Lower lobe of right lung (tissue), 2 donors: Measurements from ENCODE around the gene PLD6. TPM values are rescaled to one million over a fixed set of nuclear protein-coding genes. Genes with fewer than 3 reads are reported as not detected.

Experiments
- ATAC-seq, 2 donors: fragments of 200-7000 bp; cut with Tn5 transposase; one replicate each; pipeline ENCODE4 v1.9.1; 2020 to 2022; ENCODE audit warnings: mild to moderate bottlenecking in 2 of 2, moderate library complexity in 2 of 2
- DNase-seq: peaks from one replicate; pipeline ENCODE4 v3.0.0-alpha.2; 2020
- H3K27ac ChIP-seq: fragments of 200-600 bp; one replicate; pipeline ENCODE4 v1.8.0; 2022
- H3K27me3 ChIP-seq: fragments of 200-600 bp; one replicate; pipeline ENCODE4 v1.8.0; 2022; ENCODE audit warnings: low read depth
- H3K36me3 ChIP-seq: fragments of 200-600 bp; one replicate; pipeline ENCODE4 v1.8.0; 2022; ENCODE audit warnings: mild to moderate bottlenecking
- H3K4me1 ChIP-seq: fragments of 200-600 bp; one replicate; pipeline ENCODE4 v1.8.0; 2022
- H3K4me3 ChIP-seq: fragments of 200-600 bp; one replicate; pipeline ENCODE4 v1.8.0; 2022; ENCODE audit warnings: mild to moderate bottlenecking
- H3K9me3 ChIP-seq: fragments of 200-600 bp; one replicate; pipeline ENCODE4 v1.8.0; 2022
- CTCF ChIP-seq: fragments of 200-600 bp; IDR thresholded peaks from one replicate; pipeline ENCODE4 v1.8.0; 2022; ENCODE audit warnings: antibody characterized with exemption, mild to moderate bottlenecking
- intact Hi-C: fragments of 100-400 bp; cut with DNase I; formaldehyde crosslinking; loops from one replicate; pipeline ENCODE4 v1.11.0; 2022
- total RNA-seq: library from RNA; stranded (reverse); fragmentation: NEBNext Ultra II Directional; extraction: Animal tissue kit (Norgen Biotek cat#: 25700); gene quantifications from one replicate; pipeline ENCODE4 v1.2.1, GENCODE V29; 2021
- donor health status: DM: no; HTN: yes; CAD: no; lungs with severe emphysema.

Gene PLD6
- total RNA-seq, 1 donor from 2014 or later, result 3.8 TPM

- DNase-seq (no peak), ATAC-seq (no peak)
- no peak for TF ChIP-seq CTCF
- intact Hi-C loops, result no loop called here
- peaks cover 91% of the 10 kb centered on the region for H3K36me3 ChIP-seq
- H3K4me1 ChIP-seq, result peaks cover 20% of the 10 kb centered on the region
- H3K27me3 ChIP-seq, result no peaks in the 10 kb centered on the region
- H3K27ac ChIP-seq, result no peak overlapping the region
- no peak overlapping the region for H3K4me3 ChIP-seq
- no peaks in the 10 kb centered on the region for H3K9me3 ChIP-seq
Measured at GRCh38 chr17:17153071-17153470, 53.1 kb downstream of the PLD6 start.

GRCh38 chr17:17152385-17152784, 53.7 kb downstream of the PLD6 start:
- Histone ChIP-seq H3K27me3 (no peaks in the 10 kb centered on the region), H3K4me3 (no peak overlapping the region), H3K4me1 (peaks cover 20% of the 10 kb centered on the region), H3K27ac (no peak overlapping the region), H3K36me3 (peaks cover 91% of the 10 kb centered on the region), H3K9me3 (no peaks in the 10 kb centered on the region)
- no peak for TF ChIP-seq CTCF
- intact Hi-C loops, result no loop called here
- peak; percentile 66 for DNase-seq
- ATAC-seq, result peak; percentile 44 to 55

GRCh38 chr17:17151962-17152361, 54.2 kb downstream of the PLD6 start:
- DNase-seq (peak; percentile 70), ATAC-seq (peak; percentile 67 to 70)
- no peak overlapping the region for H3K4me3 ChIP-seq
- peaks cover 91% of the 10 kb centered on the region for H3K36me3 ChIP-seq
- peak overlapping the region; percentile 5 for H3K27ac ChIP-seq
- intact Hi-C loops, result no loop called here
- H3K27me3 ChIP-seq, result no peaks in the 10 kb centered on the region
- peaks cover 20% of the 10 kb centered on the region for H3K4me1 ChIP-seq
- no peaks in the 10 kb centered on the region for H3K9me3 ChIP-seq
- no peak for TF ChIP-seq CTCF

GRCh38 chr17:17151541-17151940, 54.6 kb downstream of the PLD6 start:
- no peak for ATAC-seq
- peaks cover 91% of the 10 kb centered on the region for H3K36me3 ChIP-seq
- no peak for DNase-seq
- no peaks in the 10 kb centered on the region for H3K9me3 ChIP-seq
- intact Hi-C loops, result no loop called here
- H3K4me1 ChIP-seq, result peaks cover 20% of the 10 kb centered on the region
- H3K27me3 ChIP-seq, result no peaks in the 10 kb centered on the region
- no peak for TF ChIP-seq CTCF
- peak overlapping the region; percentile 5 for H3K27ac ChIP-seq
- H3K4me3 ChIP-seq, result no peak overlapping the region

GRCh38 chr17:17151055-17151454, 55.1 kb downstream of the PLD6 start:
- no peak overlapping the region for H3K27ac ChIP-seq
- peaks cover 91% of the 10 kb centered on the region for H3K36me3 ChIP-seq
- TF ChIP-seq CTCF, result no peak
- no peak overlapping the region for H3K4me3 ChIP-seq
- H3K9me3 ChIP-seq, result no peaks in the 10 kb centered on the region
- intact Hi-C loops, result no loop called here
- DNase-seq (no peak), ATAC-seq (no peak)
- no peaks in the 10 kb centered on the region for H3K27me3 ChIP-seq
- peaks cover 20% of the 10 kb centered on the region for H3K4me1 ChIP-seq

Other genes starting within 250 kb of the PLD6 start
- 0.27 TPM for gene TNFRSF13B, start 234.2 kb downstream of the PLD6 start, total RNA-seq
- 232 TPM for gene MPRIP, start 163.9 kb downstream of the PLD6 start, total RNA-seq
- gene FLCN, start 30.8 kb upstream of the PLD6 start, total RNA-seq, result 92.6 TPM
- gene COPS3, start 74.9 kb upstream of the PLD6 start, total RNA-seq, result 50.1 TPM
- gene NT5M, start 97.0 kb upstream of the PLD6 start, total RNA-seq, result 1.1 TPM